GM18870 (cell line): ENCODE results near the gene NARF.
"Not testable (repeated sequence)": the region's sequence is repeated elsewhere in the genome, so short reads cannot be mapped to it uniquely, and the experiment has no call there.

Source experiments
- ATAC-seq: cut with Tn5 transposase; IDR thresholded peaks from one replicate; pipeline ENCODE4 v1.9.1; 2021; ENCODE audit warnings: moderate library complexity; ENCODE audit not compliant: unreplicated experiment

The NARF gene

DNA sequence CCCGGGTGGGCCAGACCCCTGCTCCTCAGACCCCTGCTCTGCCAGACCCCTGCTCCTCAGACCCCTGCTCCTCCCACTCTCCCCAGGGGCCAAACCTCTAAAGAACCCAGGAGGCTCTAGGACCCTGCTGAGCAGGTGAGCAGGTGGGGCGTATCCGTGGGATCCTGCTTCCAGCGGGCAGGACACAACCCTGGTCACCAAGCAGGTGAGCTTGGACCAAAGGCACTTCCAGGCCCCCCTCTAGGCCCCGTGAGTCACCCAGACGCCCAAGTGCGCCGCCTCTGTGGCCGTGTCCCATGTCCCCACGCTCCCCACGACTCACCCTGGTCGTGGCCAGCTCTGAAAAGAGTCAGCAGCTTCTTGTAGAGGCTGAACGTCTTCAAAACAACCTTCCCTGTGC is 13.0 kb upstream of the NARF start:
- no peak for ATAC-seq

DNA sequence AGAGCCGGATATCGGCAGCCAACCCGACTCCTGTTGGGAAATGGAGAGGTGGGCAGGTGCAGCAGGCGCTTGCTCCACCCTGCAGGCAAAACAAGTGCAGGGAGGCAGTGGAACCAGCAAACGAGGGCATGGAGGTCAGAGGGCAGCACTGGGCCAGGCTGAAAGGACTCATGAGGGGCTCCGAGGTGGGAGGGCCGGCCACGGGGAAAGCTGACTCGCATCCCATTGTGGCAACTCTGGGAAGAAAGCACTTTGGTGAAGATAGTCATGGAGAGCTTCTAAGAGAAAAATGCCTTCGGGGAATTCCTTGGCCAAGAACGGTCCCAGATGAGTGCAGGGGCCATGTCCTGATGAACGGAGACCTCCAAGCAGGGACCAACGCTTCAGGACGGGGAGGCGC is 12.4 kb upstream of the NARF start:
- no peak for ATAC-seq

DNA sequence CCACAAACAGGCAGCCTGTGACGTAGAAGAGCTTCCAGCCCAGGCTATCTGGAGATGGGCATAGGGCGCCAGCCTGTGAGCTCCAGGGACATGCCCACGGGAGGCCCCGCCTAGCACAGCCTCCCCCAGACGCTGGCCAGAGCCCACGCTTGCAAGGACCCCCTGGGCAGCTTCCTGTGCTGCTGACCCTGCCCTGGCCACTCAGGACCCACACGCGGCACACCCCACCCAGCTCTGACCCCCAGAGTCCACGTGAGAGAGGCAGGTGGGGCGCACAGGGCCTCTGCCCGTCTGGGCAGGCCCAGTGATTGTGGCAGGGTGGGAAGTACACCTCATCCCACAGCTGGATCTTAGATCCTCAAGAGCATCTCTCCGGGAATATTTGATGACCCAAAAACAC is 11.9 kb upstream of the NARF start:
- ATAC-seq = no peak

GRCh38 chr17:82447876-82448275 is 10.7 kb upstream of the NARF start:
- no peak for ATAC-seq

- no peak for ATAC-seq
These were observed 9.2 kb upstream of the NARF start for GRCh38 chr17:82449131-82449882.

GRCh38 chr17:82449883-82450356 is 8.6 kb upstream of the NARF start:
- ATAC-seq = no peak

GRCh38 chr17:82450357-82451106 is 8.0 kb upstream of the NARF start, which contains the start of gene CYBC1:
Gene CYBC1 (minus strand): TSS chr17:82450752. CDS start chr17:82449254, 1,498 bp downstream.
- ATAC-seq = no peak

DNA sequence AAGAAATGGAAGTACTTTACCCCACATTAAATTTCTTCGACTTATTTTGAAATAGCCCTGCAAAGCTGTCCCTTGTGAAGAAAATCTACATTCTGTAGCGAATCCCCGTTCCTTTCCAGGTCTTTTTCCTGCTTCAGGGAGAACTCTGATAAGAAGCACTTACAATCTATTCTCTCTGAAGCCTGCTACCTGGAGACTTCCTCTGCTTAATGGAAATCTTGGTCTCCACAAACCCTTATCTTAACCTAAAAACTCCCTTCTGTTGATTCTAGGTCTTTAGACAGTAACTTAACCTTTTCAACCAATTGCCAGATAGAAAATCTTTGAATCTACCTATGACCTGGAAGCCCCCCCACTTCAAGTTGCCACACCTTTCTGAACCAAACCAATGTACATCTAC is 6.4 kb upstream of the NARF start:
- ATAC-seq = no peak

DNA sequence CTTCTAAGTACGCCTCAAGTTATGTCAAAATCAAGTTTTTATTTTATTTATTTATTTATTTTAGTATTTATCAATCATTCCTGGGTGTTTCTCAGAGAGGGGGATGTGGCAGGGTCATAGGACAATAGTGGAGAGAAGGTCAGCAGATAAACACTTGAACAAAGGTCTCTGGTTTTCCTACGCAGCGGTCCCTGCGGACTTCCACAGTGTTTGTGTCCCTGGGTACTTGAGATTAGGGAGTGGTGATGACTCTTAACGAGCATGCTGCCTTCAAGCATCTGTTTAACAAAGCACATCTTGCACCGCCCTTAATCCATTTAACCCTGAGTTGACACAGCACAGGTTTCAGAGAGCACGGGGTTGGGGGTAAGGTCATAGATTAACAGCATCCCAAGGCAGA is 5.4 kb upstream of the NARF start:
- not testable (repeated sequence) for ATAC-seq

DNA sequence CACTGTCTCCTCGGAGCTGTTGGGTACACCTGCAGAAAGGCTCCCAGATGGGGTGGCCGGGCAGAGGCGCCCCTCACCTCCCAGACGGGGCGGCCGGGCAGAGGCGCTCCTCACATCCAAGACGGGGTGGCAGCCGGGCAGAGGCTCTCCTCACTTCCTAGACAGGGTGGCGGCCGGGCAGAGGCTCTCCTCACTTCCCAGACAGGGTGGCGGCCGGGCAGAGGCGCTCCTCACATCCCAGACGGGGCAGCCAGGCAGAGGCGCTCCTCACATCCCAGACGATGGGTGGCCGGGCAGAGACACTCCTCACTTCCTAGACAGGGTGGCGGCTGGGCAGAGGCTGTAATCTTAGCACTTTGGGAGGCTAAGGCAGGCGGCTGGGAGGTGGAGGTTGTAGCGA is 4.8 kb upstream of the NARF start:
- not testable (repeated sequence) for ATAC-seq

- no peak for ATAC-seq
These were observed 1.2 kb upstream of the NARF start for GRCh38 chr17:82457073-82457928.

DNA sequence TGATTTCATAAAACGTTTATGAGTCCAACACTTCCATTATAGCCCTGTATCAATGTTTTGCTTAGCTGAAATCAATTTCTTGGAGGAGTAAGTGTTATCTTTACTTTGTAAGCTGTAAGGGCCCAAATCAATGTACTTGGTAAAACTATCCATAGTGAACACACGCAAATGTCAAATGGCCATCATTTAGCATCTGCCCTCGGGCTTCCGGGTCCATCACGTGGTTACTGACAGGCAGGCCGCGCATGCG is 687 bp upstream of the NARF start:
- no peak for ATAC-seq

DNA sequence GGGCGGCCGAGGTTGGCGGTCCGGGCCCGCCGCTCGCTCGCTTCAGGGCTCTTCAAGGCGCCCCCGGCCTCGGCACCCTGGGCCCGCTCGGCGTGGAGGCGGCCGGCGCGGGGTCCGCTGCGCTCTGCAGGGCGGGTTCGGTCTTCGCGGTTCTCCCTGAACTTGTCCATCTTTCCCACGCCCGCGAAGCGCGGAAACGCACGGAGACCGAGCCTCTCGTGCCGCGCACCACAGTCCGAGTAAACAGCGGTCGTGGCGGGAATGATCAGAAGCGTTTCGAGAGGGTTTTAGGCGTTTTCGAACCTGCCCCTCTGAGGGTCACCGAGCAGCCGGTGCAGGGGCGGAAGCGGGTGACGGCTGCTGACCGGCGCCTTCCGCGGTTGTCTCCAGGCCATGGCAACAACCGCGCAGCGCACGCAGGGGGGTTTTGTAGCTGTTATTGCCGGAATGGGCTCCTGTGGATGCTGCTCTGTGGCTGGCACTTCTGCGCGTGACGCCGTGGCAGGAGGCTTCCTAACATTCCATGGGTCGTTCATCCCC is 414 bp downstream of the NARF start:
- no peak for ATAC-seq

DNA sequence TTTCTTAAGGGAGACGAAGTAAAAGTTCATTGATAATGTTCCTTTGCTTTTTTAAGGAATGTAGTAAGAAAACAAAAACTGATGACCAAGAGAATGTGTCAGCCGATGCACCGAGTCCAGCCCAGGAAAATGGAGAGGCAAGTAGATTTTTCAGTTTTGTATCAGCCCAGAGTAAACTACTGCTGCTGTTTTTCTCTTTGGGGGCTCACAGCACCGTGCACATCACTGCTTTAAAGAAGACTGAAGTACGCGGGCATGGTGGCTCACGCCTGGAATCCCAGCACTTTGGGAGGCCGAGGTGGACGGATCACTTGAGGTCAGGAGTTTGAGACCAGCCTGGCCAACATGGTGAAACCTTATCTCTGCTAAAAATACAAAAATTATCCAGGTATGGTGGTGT is 1.4 kb downstream of the NARF start:
- ATAC-seq = not testable (repeated sequence)

- ATAC-seq = no peak
These were observed 3.4 kb downstream of the NARF start for GRCh38 chr17:82461827-82462524.

- ATAC-seq = no peak
These were observed 4.8 kb downstream of the NARF start for GRCh38 chr17:82463391-82463790.

DNA sequence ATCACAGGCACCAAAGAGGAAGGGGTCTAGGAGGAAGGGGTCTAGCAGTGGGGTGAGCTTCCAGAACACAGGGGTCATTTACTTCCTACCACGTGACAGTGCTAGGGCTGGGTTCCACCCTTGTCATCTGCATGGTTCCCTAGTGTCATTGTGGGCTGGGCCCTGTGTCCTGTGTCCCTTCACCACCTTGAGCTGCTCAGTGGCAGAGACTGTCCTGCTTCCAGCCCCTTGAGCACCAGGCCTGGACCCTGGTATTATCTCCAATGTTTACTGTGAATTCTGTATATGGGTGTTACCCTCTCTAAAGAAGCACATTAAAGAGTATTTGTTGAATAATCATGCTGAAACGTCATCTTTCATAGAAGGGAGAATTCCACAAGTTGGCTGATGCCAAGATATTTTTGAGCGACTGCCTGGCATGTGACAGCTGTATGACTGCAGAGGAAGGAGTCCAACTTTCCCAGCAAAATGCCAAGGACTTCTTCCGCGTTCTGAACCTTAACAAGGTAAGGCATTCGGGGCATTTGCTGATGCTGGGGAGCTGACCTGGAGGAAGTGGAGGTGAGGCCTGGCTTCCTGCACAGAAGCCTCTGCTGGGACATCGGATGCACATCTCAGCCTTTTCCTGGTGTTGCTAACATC is 5.5 kb downstream of the NARF start:
- no peak for ATAC-seq

GRCh38 chr17:82464567-82464929 is 6.0 kb downstream of the NARF start:
- no peak for ATAC-seq

DNA sequence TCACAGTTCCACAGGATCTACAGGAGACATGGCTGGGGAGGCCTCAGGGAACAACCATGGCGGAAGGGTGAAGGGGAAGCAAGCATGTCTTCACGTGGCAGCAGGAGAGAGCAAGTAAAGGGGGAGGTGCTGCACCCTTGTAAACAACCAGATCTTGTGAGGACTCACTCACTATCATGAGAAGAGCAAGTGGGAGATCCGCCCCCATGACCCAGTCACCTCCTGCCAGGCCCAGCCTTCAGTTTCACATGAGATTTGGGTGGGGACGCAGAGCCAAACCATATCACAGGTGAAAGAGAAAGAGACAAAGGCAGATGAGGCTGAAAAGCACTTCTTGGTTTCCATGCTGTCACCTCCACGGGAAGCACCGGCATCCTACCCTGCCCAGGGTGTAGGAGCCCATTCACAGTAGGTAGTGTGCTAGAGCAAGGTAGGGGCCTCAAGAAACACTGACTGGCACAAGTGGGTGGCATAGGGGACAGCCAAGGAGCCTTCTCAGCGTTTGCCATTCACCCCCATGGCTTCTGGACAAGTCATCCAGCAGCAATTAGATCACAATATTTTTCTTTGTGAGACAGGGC is 6.6 kb downstream of the NARF start:
- no peak for ATAC-seq

- ATAC-seq = no peak
These were observed 10.2 kb downstream of the NARF start for GRCh38 chr17:82468692-82469091.
